GM18499 (cell line): Measurements from ENCODE around the gene POPDC3.
"Not testable (repeated sequence)": the region's sequence is repeated elsewhere in the genome, so short reads cannot be mapped to it uniquely, and the experiment has no call there.

Experiments used
- ATAC-seq: cut with Tn5 transposase; IDR thresholded peaks from one replicate; pipeline ENCODE4 v1.9.1; 2021; ENCODE audit warnings: moderate number of reproducible peaks; ENCODE audit not compliant: insufficient read depth, unreplicated experiment

POPDC3 gene

GRCh38 chr6:105199711-105200110 lies 19.9 kb upstream of the POPDC3 start:
- no peak for ATAC-seq

DNA sequence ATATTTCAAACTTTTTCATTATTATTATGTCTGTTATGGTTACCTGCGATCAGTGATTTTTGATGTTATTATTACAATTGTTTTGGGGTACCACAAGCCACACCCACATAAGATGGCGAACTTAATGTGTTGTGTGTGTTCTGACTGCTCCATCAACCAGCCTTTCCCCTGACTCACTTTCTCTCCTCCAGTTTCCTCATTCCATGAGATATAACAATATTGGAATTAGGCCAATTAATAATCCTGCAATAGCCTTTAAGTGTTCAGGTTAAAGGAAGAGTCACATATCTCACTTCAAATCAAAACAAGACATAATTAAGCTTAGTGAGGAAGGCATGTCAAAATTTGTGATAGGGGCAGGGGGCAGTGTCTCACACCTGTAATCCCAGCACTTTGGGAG lies 16.3 kb upstream of the POPDC3 start:
- no peak for ATAC-seq

- ATAC-seq: no peak
Observed at GRCh38 chr6:105194591-105194990, 14.8 kb upstream of the POPDC3 start.

DNA sequence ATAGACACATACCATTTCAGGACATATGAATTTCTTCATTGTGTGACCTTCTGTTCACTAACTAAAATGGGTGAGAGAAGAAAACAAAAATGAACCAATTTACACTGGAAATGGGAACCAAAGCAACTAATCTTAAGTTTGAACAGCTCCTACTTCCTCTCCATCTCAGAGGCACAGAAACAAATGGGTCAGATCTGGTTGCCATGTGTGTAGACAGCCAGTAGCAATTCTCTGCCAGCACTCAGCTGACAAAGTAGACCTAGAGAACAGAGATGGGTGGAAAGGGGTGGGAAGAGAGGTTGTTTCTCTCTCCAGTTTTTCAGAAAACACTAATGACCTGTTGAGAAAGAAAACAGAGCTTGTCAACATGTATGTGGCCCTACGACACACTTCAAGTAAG lies 14.3 kb upstream of the POPDC3 start:
- no peak for ATAC-seq

DNA sequence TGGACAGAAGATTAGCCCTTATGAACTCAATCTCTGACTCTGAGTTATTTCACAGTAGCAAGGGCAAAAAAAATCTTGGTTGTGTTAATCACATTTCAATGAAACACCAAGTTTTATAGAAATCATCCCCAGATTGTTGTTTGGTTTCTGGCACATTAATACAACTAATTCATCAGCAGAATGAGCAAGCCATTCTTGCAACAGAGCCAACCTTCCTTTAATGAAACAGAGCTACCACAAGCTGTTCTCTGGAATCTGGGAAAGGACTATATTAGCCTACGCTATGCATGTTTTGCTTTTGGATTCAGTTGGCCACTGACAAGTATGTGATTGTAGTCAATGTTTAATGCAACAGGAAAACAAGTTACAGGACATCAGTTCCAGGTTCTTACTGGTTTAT lies 13.8 kb upstream of the POPDC3 start:
- ATAC-seq: no peak

DNA sequence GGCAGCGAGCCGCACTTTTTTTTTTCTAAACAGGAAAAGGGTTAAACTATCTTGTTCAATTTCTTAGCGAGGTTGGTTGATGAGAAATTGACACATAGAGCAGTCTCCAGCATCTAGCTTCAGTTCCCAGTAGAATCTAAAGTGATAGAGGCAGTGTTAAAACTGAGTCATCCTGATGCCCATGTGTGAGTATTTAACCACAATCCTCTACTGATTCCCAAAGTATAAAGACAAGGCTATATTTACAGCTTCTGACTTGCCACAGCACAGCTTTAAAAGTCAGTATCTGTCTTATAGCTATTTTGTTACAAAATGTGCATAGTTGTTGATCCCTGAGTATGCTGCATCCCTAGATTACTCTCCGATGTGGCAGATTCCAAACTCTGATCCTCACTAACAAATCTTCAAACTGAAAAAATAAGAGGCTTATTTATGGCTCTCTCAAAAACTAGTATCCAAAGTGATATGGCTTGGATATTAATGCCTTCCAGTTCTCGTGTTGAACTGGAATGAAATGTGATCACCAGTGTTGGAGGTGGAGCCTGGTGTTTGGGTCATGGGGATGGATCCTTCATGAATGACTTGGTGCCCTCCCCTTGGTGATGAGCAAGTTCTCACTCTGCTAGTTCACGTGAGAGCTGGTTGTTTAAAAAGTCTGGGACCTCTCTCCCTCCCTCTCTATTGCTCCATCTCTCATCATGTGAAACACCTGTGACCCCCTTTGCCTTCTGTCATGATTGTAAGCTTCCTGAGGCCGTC lies 13.1 kb upstream of the POPDC3 start:
- ATAC-seq: no peak

- ATAC-seq: no peak
Observed at GRCh38 chr6:105191351-105191750, 11.5 kb upstream of the POPDC3 start.

DNA sequence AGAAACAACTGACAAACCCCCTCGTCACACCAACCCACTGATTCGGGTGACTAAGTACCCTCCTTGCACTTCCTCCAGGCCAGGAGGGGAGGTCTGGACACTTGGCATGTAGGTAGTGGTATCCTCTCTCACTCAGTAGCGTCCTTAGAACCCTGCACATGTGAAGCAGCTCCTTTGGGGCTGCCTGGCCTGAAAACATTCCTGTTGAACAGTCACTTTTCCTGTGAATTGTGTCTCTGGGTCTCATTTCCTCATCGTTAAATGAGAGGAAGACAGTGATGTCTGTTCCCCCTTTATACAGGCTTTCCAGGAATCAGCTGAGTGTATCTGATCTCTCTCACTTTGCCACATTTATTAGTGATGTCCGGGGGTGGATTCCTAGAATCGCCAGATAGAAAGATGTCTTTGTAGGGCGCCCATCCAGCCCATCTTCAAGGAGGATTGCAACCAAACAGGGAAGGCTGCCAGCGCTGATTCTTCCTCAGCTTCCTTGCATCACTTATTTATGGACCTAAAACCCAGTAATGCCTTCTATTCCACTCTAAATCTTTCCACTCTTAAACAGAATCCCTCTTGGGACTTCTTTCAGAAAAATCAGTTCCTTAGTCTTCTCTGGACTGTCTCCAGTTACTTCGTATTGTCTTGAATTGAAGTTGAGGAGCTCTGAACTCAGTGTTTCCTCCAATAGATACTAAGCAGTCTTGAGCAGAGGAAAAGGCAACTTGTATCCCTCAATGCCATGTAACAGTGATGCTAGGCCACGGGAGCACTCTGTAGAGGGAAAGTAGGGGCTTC lies 9.4 kb upstream of the POPDC3 start:
- no peak for ATAC-seq

DNA sequence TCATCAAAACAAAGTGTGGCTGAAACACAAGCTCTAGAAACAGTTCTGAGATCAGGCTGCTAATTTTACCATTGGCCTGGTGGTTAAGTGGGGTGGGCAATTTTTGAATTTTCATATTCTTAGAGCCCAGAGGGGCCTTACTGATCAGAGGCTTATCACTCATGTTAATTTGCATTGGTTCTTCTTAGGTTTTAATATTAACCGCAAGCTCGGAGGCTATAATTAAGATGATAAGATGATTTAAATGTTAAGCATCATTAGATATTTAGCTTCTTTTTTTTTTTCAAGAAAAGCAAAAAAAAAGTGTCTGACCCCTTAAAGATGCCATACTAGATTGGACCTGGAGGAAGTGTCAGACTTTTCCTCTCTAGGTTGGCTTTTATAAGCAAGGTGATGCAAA lies 8.4 kb upstream of the POPDC3 start:
- no peak for ATAC-seq

- ATAC-seq: no peak
Observed at GRCh38 chr6:105186576-105186975, 6.8 kb upstream of the POPDC3 start.

GRCh38 chr6:105184921-105185320 lies 5.1 kb upstream of the POPDC3 start:
- ATAC-seq: no peak

DNA sequence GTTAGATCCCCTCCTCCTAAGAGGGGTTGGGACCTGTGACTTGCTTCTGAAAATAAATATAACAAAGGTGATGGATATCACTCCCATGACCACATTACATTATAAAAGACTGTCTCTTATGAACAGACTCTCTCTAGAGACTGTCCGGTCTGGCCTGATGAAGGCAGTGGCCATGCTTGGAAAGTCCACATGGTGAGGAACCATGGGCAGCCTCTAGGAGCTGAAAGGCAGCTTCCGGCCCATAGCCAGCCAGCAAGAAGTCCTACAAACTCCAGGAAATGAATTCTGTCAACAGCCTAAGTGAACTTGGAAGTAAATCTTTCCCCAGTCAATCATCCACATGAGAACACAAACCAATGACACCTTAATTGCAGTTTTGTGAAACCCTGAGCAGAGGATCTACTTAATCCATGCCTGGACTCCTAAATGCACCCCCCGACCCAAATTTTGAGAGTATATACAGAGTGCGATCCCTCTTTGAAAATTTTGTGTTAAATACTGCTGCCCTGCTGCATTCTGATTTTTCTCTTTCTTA lies 2.2 kb upstream of the POPDC3 start:
- no peak for ATAC-seq

GRCh38 chr6:105178636-105179035 lies 1.2 kb downstream of the POPDC3 start:
- ATAC-seq: no peak

GRCh38 chr6:105178110-105178509 lies 1.7 kb downstream of the POPDC3 start:
- ATAC-seq: no peak

DNA sequence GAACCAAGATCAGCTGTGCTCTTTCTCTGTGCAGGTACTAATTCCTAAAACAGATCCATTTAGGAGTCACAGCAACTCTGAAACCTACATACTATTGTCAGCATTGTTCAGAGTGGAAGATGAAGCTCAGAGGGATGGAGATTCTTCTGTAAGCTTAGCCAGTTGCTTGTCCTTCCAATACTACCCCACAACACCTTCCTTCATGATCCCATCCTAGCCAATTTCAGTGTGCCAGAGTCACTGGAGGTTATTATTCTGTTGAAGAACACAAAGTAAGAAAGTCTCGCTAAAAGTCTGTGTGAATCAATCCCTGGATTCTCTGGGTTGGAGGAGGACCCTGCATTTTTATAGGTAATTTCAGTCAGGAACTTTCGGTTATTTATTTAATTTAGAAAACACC lies 2.3 kb downstream of the POPDC3 start:
- no peak for ATAC-seq

GRCh38 chr6:105174512-105174911 lies 5.3 kb downstream of the POPDC3 start:
- no peak for ATAC-seq

DNA sequence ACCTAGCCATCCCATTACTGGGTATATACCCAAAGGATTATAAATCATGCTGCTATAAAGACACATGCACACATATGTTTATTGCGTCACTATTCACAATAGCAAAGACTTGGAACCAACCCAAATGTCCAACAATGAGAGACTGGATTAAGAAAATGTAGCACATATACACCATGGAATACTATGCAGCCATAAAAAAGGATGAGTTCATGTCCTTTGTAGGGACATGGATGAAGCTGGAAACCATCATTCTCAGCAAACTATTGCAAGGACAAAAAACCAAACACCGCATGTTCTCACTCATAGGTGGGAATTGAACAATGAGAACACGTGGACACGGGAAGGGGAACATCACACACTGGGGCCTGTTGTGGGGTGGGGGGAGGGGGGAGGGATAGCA lies 7.3 kb downstream of the POPDC3 start:
- not testable (repeated sequence) for ATAC-seq

- no peak for ATAC-seq
Observed at GRCh38 chr6:105170059-105170458, 9.8 kb downstream of the POPDC3 start.

DNA sequence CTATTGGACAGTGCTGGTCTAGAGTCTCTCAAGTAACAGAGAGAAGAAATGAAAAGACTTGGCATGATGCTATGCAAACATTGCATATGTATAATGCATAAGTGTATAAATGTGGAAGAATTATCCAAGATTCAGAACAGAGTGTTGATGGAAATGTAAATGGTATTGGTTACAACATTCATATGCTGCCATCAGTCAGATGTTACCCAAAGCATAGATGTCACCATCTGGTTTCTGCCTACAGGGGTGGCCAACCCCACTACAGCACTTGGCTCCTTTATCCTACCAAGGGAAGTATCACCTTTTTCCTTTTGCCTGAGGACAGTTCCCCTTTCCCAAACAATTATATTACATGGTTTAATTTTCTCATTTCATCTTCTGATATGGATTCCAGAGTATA lies 11.9 kb downstream of the POPDC3 start:
- ATAC-seq: no peak

DNA sequence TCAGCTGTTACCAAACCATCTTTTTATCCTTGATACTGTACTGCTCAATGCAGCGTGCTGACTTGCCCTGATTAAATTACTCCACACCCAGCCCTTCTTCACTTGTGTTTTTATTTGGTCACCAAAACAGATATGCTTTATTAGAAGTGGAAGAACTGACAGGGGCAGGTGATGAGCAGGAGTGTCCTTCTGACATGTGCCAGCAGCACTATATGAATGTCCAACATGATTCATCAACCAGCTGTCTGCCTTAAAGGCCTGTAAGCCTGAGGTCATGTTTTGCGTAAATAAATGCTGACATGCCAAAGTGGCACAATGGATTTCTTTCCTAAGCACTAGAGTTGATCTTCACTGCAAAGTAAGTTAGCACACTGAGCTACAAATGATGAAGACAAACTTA lies 15.4 kb downstream of the POPDC3 start:
- no peak for ATAC-seq

- no peak for ATAC-seq
Observed at GRCh38 chr6:105163183-105163582, 16.6 kb downstream of the POPDC3 start.

GRCh38 chr6:105162377-105162776 lies 17.4 kb downstream of the POPDC3 start:
- no peak for ATAC-seq
